ENCODE data around the gene RBM47. TPM values are rescaled to one million over a fixed set of nuclear protein-coding genes. Genes with fewer than 3 reads are reported as not detected.
A peak's percentile ranks its signal among the peaks of the same experiment; 100 is the strongest.

RBM47 gene
- total and polyA plus RNA-seq, 9 of the 15 experiments (the other 6 are each of a cell fraction or from before 2014, with no cell fraction given) = 1.4 to 6.4 (median 3.3) TPM

GRCh38 chr4:40455340-40455902 lies 174.2 kb downstream of the RBM47 start:
- no peak overlapping the region for H2AFZ ChIP-seq (ENCODE audit: low read depth, low read length)
- no peak overlapping the region for H3K4me2 ChIP-seq (ENCODE audit: insufficient read depth, low read length)
- H3K36me3 ChIP-seq (ENCODE audit: control insufficient read depth, insufficient read depth, low read length) = no peaks in the 10 kb centered on the region
- FAIRE-seq (no peak), ATAC-seq (peak; percentile 62), DNase-seq (ENCODE audit: extremely low read depth in 1 of 4, low spot score in 3 of 4) (no peak)
- no peaks in the 10 kb centered on the region for H3K79me2 ChIP-seq (ENCODE audit: control insufficient read depth, insufficient read depth, low read length)
- CTCF ChIA-PET (ENCODE audit: low intra/inter-chr PET ratio) = no interaction called here
- in situ Hi-C loops (cut with MboI) = no loop called here
- WGBS (ENCODE audit: insufficient coverage, low coverage, missing lambda C conversion rate) = 54% methylated on average over 5 of the region's 5 CpGs
- no peak overlapping the region for H3K9ac ChIP-seq (ENCODE audit: insufficient read depth in 1 of 2, low read depth in 2 of 2, low read length in 2 of 2)
- intact Hi-C loops (cut with micrococcal nuclease) = no loop called here
- POLR2A ChIA-PET = no interaction called here
- no peak overlapping the region for H3K27ac ChIP-seq (ENCODE audit: extremely low read depth, low read depth, low read length)
- H4K20me1 ChIP-seq (replicated peaks; ENCODE audit: control insufficient read depth, insufficient read depth, low read length) = no peaks in the 10 kb centered on the region
- H3K9me3 ChIP-seq (replicated peaks; ENCODE audit: control insufficient read depth, insufficient read depth, low read depth, low read length) = no peaks in the 10 kb centered on the region
- H3K9me1 ChIP-seq (ENCODE audit: control insufficient read depth, insufficient read depth, low read length) = no peaks in the 10 kb centered on the region
- H3K4me3 ChIP-seq = no peak overlapping the region
- H3K27me3 ChIP-seq (ENCODE audit: control insufficient read depth in 2 of 2, insufficient read depth in 2 of 2, low read length in 2 of 2) = no peaks in the 10 kb centered on the region
- no peaks in the 10 kb centered on the region for H3K4me1 ChIP-seq (replicated peaks in 1 of 2; ENCODE audit: control insufficient read depth in 2 of 2, insufficient read depth in 2 of 2, low read length in 2 of 2)
- BruUV-seq (replicated peaks) = no TSS peak
- no peak for TF ChIP-seq STAT5B (CRISPR knock-in tag; IDR thresholded peaks at IDR 0.05)
- peak; percentile 45 for TF ChIP-seq CEBPB (tag; IDR thresholded peaks at IDR 0.05)
- TF ChIP-seq CEBPZ (IDR thresholded peaks at IDR 0.05; ENCODE audit: borderline replicate concordance, low read depth, low read length) = no peak
- TF ChIP-seq STAG1 (CRISPR knock-in tag; IDR thresholded peaks at IDR 0.05; ENCODE audit: borderline replicate concordance) = no peak
- no peak for TF ChIP-seq ZBTB5 (IDR thresholded peaks at IDR 0.05)
- TF ChIP-seq CEBPG (CRISPR knock-in tag; IDR thresholded peaks at IDR 0.05) = no peak
- TF ChIP-seq CEBPG (tag; conservative IDR thresholded peaks at IDR 0.05 in 1 of 2, IDR thresholded peaks at IDR 0.05 in 1 of 2) = peak; percentile 67 to 76
- TF ChIP-seq MEF2A (IDR thresholded peaks at IDR 0.05; ENCODE audit: control insufficient read depth, low read depth, low read length) = no peak
- TF ChIP-seq E4F1 (CRISPR knock-in tag; IDR thresholded peaks at IDR 0.05; ENCODE audit: borderline replicate concordance) = no peak
- TF ChIP-seq FOXJ2 (tag; IDR thresholded peaks at IDR 0.05) = no peak
- TF ChIP-seq KLF6 (CRISPR knock-in tag; IDR thresholded peaks at IDR 0.05; ENCODE audit: borderline replicate concordance) = no peak
- no peak for TF ChIP-seq THAP7 (CRISPR knock-in tag; IDR thresholded peaks at IDR 0.05)
- no peak for TF ChIP-seq ZFP36 (IDR thresholded peaks at IDR 0.05; ENCODE audit: low read depth, low read length, partially characterized antibody)
